Activated CD8-positive, alpha-beta memory T cell treated with anti-CD3 and anti-CD28 coated beads, Interleukin-2, amount 50 U/mL, for 24 hours (primary cell): ENCODE data around the gene SLC8A1.

Experiments
- DNase-seq: peaks from one replicate; pipeline ENCODE4 v3.0.0-alpha.2; 2020; ENCODE audit errors: extremely low read depth

Gene SLC8A1

GRCh38 chr2:40386177-40386576 is 65.7 kb downstream of the SLC8A1 start:
- DNase-seq = no peak

- no peak for DNase-seq
Observed at GRCh38 chr2:40384714-40385113, 67.2 kb downstream of the SLC8A1 start.

GRCh38 chr2:40384233-40384632 is 67.7 kb downstream of the SLC8A1 start:
- DNase-seq = no peak

GRCh38 chr2:40380721-40381120 is 71.2 kb downstream of the SLC8A1 start:
- no peak for DNase-seq

- no peak for DNase-seq
Observed at GRCh38 chr2:40380041-40380440, 71.8 kb downstream of the SLC8A1 start.

- DNase-seq = no peak
Observed at GRCh38 chr2:40374543-40375240, 77.2 kb downstream of the SLC8A1 start.

GRCh38 chr2:40373111-40373510 is 78.8 kb downstream of the SLC8A1 start:
- DNase-seq = no peak

GRCh38 chr2:40372283-40372985 is 79.5 kb downstream of the SLC8A1 start:
- no peak for DNase-seq

- no peak for DNase-seq
Observed at GRCh38 chr2:40371525-40372282, 80.2 kb downstream of the SLC8A1 start.

- no peak for DNase-seq
Observed at GRCh38 chr2:40370007-40370395, 81.9 kb downstream of the SLC8A1 start.

- DNase-seq = no peak
Observed at GRCh38 chr2:40369267-40370006, 82.5 kb downstream of the SLC8A1 start.

GRCh38 chr2:40367652-40368051 is 84.2 kb downstream of the SLC8A1 start:
- no peak for DNase-seq

GRCh38 chr2:40367032-40367431 is 84.9 kb downstream of the SLC8A1 start:
- DNase-seq = no peak

- no peak for DNase-seq
Observed at GRCh38 chr2:40364151-40364874, 87.6 kb downstream of the SLC8A1 start.

GRCh38 chr2:40363631-40364030 is 88.3 kb downstream of the SLC8A1 start:
- no peak for DNase-seq

GRCh38 chr2:40363231-40363630 is 88.7 kb downstream of the SLC8A1 start:
- no peak for DNase-seq

- no peak for DNase-seq
Observed at GRCh38 chr2:40361478-40361877, 90.4 kb downstream of the SLC8A1 start.

GRCh38 chr2:40360652-40361051 is 91.2 kb downstream of the SLC8A1 start:
- no peak for DNase-seq

- DNase-seq = no peak
Observed at GRCh38 chr2:40359811-40360210, 92.1 kb downstream of the SLC8A1 start.

- DNase-seq = no peak
Observed at GRCh38 chr2:40358783-40359182, 93.1 kb downstream of the SLC8A1 start.

GRCh38 chr2:40357667-40358066 is 94.2 kb downstream of the SLC8A1 start:
- DNase-seq = no peak
